GM18511 (cell line): ENCODE data around the gene CD83.

Experiments
- ATAC-seq: cut with Tn5 transposase; IDR thresholded peaks from one replicate; pipeline ENCODE4 v1.9.1; 2021; ENCODE audit warnings: mild to moderate bottlenecking, moderate library complexity; ENCODE audit not compliant: unreplicated experiment

CD83 gene

DNA sequence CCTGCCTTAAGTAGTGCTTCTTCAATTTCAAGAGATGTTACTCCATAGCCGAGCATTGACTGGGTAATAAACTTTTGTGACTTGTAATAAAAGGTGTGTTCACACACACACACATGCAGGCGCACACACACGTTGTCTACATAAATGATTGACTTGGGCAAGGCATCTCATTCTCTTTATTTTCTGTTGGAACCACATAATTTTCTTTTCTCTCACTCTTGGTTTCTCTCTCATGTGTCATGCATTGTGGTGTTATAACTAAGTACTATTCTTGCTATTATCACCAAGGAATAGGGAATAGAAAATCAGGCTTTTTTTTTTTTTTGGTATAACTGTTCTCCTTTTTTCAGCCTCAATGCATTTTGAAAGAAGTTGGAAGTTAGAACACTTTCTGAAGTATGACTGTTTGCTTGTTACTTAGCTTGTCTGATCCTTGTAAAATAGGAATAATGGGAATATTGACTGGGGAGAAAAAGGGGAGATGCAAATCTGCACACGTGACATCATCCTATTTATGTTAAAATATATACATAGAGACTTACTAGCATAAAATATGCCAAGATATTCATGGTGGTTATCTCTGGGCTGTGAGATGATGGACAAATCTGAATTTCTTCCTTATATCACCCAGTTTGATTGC is 26.1 kb upstream of the CD83 start:
- no peak for ATAC-seq

DNA sequence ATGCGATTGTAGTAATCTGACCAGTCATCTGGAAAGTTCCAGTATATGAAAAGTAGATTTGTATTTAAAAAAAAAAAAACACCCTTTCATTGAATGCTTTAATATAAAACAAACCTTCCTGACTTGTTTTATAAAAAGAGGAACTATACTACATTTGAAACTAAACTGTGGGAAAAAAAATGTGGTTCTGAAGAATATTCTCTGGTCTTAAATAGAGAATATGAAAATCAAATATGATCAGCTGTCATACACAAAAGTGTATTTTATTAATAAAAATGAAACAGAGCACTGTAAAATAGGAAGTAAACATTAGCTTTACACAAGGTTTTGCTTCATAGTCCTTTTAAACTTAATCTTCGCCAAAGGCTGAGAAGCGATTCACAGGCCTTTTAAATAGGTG is 25.3 kb upstream of the CD83 start:
- ATAC-seq, result no peak

DNA sequence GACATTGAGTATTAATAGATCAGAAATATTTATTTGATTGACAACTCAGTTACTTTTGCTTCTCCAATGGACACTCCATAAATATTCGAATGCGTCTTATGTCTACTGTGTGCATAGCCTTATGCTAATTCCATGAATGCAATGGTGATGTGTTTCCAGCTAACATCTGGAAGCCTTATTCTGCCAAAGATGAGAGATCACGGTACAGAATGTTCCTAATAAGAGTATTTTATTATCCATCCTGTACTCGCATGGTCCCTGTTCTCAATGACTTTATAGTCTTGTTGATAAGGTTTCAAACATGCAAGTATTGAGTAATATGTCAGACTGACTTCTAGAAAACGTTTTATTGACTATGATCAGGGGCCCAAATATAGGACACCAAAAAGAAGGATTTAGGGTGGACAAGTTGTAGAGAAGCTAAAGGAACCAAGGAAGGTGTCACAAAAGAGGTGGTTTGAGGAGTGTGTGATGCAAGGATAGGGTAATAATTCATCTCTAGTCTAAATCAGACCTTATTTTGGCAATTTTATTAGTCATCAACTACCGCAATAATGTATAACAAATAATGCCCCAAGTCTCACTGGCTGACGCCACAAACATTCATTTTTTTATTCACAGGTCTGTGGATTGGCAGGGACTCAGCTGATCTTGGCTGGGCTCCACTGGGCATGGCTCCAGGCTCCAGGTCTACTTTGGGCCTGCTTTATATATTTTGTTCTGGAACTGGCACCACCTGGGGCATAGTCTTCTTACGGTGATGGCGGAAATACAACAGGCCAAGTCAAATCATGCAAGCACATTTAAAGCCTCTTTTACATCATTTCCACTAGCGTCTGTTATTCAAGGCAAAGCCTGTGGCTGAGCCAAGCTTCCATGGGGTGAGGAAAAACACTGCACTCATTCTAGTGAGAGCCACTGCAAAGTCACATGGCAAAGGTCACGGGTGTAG is 24.5 kb upstream of the CD83 start:
- ATAC-seq, result no peak

DNA sequence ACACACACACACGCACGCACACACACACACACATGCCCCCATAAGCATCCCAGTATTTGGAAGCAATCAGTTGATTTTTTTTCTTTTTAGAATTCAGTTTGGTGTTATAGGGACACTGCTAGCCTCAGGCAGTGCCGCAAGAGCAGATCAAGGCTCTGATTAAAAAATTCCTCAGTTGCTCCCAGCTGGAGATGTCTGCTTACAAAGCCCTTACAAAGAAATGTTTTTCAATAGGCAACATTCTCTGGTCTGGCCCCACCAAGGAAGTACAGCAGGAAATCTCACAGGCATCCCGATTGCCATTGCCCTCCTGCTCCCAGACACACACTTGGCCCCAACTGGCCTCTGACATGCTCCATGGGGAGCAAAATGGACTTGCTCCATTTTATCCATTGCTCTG is 22.9 kb upstream of the CD83 start:
- no peak for ATAC-seq

GRCh38 chr6:14095437-14095836 is 22.1 kb upstream of the CD83 start:
- ATAC-seq, result peak; percentile 61

DNA sequence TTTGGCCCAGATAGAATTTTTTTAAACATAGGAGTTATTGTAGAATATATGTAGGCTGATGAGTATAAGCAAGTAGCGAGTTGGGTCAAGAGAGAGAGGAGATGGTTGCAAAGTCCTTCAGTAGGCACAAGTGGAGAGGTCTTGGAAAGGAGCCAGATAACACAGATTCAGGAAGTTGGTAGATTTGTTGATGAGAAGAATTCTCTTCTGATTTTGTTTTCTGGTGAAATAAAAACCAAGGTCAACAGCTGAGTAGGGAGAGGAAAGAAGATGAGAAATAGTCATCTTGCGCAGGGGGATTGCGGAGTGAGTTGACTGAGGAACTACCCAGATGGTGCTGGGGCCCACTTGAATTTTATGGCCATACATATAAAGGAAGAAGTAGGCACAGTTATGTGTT is 17.4 kb upstream of the CD83 start:
- no peak for ATAC-seq

DNA sequence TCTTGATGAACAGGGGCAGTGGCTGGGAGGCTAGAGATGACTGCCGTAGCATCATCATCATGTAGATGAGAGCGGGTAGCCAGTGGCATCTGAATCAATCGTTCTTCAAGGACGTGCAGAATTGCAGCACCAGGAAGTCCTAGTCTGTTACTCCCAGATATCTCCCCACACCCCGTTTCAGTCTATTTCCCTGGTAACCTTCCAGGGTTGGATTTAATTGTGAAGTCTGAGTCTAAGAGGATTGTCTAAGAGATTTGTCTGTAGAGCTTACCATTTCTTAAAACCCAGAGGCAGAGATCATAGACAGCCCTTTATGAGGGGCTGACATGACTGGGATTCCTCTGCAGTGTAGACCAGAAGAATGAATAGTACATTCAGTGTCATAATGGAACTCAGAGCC is 16.6 kb upstream of the CD83 start:
- ATAC-seq, result no peak

- no peak for ATAC-seq
Observed at GRCh38 chr6:14102383-14102782, 15.2 kb upstream of the CD83 start.

DNA sequence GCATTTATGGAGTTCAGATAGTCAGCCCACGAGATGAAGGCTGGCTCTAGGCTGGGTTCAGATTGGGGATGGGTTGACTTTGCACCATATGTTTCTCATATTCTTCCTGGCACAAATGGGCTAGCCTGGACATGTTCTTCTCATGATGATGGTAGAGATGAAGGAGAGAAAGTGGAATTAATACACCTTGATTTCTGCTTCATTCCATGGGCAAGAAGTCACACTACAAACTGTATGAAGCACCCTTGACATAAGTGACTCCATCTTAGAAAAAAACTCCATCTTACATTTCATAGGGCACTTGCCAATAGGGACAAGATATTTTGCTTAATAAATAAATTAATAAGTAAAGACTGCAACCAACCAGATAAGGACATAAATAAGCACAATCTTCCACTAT is 12.0 kb upstream of the CD83 start:
- ATAC-seq, result no peak

DNA sequence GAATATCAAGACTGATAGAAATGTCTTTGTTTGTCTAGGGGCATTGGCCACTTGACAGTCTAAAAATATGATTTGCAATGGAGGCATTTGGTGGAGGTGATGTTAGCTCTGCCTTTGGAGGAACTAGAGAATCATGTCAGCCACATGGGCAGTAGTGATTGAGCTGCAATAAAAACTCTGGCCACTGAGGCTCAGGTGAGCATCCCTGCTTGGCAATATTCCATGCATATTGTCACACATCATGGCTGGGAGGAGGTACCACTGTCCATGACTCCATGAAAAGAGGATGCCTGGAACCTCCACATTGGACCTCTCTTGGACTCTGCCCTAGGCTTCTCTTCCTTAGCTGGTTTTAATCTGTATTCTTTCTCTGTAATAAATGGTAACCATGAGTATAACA is 10.6 kb upstream of the CD83 start:
- ATAC-seq, result no peak

- no peak for ATAC-seq
Observed at GRCh38 chr6:14107711-14108494, 9.7 kb upstream of the CD83 start.

GRCh38 chr6:14108571-14109410 is 8.8 kb upstream of the CD83 start:
- peak; percentile 78 for ATAC-seq

DNA sequence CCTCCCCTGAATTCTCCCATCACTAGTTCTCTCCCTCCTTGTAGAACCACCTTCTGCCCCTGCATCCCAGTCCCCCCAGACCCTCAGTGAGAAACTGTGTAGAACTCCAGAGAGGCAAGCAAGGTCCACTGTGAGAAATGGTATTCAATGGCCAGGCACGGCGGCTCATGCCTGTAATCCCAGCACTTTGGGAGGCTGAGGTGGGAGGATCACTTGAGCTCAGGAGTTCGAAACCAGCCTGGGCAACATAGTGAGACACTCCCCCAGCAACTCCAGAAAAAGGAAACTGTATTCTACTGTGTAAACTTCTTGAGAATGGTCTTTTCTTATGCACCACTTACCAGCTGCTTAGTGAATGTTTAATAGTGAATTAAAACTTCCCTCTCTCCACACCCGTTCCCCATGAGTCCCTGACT is 8.2 kb upstream of the CD83 start:
- peak; percentile 24 for ATAC-seq

GRCh38 chr6:14110001-14110818 is 7.4 kb upstream of the CD83 start:
- ATAC-seq, result peak; percentile 52

GRCh38 chr6:14113976-14114375 is 3.6 kb upstream of the CD83 start:
- no peak for ATAC-seq

DNA sequence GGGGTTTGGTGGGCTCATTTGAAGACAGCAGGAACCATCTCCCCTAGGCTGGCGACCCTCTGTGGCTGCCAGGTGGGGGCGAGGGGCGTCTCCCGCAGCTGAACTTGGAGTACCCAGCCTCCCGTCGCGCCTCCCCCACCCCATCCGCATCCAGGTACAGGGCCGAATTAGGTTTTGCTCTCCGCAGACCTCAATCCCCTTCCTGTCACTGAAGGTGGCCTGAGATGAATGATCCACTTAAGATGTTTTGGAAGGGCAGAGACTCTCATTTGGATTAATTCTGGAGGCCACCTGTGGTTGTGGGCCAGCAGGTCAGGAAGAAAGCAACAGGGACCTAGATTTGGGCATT is 493 bp downstream of the CD83 start:
- peak; percentile 6 for ATAC-seq

- no peak for ATAC-seq
Observed at GRCh38 chr6:14118446-14118845, 874 bp downstream of the CD83 start.

GRCh38 chr6:14119784-14120183 is 2.2 kb downstream of the CD83 start:
- no peak for ATAC-seq

GRCh38 chr6:14120546-14120945 is 3.0 kb downstream of the CD83 start:
- no peak for ATAC-seq

GRCh38 chr6:14121936-14122344 is 4.4 kb downstream of the CD83 start:
- peak; percentile 75 for ATAC-seq
